RWPE1 (cell line): ENCODE measurements around the gene CD6.

Experiments
- CTCF ChIA-PET: fragments of 350-600 bp; sonication (Branson Sonifier 250); formaldehyde crosslinking; extraction: SDS; loops from one replicate; lab custom pipeline; 2021; lab: Yijun Ruan, JAX
- POLR2A ChIA-PET: fragments of 400-600 bp; formaldehyde crosslinking; extraction: SDS; loops from one replicate; lab custom pipeline; 2020; ENCODE audit warnings: antibody characterized with exemption; ENCODE audit not compliant: low non-redundant PET; lab: Yijun Ruan, JAX
- DNase-seq: peaks from one replicate; pipeline ENCODE4 v3.0.0; 2012; ENCODE audit warnings: low spot score
- H3K27ac ChIP-seq: fragments of 450-650 bp; 2 replicates; pipeline ENCODE4 v1.5.1; 2017
- TF ChIP-seq, protein P1 (sequence below): fragments of 450-650 bp; conservative IDR thresholded peaks from 2 replicates; pipeline ENCODE4 v1.5.1; 2017; ENCODE audit warnings: low read depth, mild to moderate bottlenecking

The CD6 gene

DNA sequence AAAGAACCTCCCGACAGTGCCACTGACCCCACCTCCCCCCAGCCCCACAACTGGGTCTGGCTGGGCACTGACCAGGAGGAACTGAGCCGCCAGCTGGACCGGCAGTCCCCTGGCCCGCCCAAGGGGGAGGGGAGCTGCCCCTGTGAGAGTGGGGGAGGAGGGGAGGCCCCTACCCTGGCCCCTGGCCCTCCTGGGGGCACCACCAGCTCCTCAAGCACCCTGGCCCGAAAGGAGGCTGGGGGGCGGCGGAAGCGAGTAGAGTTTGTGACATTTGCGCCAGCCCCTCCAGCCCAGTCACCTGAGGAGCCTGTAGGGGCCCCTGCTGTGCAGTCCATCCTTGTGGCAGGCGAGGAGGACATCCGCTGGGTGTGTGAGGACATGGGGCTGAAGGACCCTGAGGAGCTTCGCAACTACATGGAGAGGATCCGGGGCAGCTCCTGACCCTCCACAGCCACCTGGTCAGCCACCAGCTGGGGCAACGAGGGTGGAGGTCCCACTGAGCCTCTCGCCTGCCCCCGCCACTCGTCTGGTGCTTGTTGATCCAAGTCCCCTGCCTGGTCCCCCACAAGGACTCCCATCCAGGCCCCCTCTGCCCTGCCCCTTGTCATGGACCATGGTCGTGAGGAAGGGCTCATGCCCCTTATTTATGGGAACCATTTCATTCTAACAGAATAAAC is 34.9 kb upstream of the CD6 start:
- H3K27ac ChIP-seq: no peak overlapping the region
- TF ChIP-seq, protein P1, sequence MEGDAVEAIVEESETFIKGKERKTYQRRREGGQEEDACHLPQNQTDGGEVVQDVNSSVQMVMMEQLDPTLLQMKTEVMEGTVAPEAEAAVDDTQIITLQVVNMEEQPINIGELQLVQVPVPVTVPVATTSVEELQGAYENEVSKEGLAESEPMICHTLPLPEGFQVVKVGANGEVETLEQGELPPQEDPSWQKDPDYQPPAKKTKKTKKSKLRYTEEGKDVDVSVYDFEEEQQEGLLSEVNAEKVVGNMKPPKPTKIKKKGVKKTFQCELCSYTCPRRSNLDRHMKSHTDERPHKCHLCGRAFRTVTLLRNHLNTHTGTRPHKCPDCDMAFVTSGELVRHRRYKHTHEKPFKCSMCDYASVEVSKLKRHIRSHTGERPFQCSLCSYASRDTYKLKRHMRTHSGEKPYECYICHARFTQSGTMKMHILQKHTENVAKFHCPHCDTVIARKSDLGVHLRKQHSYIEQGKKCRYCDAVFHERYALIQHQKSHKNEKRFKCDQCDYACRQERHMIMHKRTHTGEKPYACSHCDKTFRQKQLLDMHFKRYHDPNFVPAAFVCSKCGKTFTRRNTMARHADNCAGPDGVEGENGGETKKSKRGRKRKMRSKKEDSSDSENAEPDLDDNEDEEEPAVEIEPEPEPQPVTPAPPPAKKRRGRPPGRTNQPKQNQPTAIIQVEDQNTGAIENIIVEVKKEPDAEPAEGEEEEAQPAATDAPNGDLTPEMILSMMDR: no peak
- ChIA-PET CTCF (no interaction called here), POLR2A (interaction anchor here (0.8 kb wide), 1 partner anchor 189 kb away, joined by 3 read pairs; no protein-coding TSS in a partner anchor)
- DNase-seq: no peak

DNA sequence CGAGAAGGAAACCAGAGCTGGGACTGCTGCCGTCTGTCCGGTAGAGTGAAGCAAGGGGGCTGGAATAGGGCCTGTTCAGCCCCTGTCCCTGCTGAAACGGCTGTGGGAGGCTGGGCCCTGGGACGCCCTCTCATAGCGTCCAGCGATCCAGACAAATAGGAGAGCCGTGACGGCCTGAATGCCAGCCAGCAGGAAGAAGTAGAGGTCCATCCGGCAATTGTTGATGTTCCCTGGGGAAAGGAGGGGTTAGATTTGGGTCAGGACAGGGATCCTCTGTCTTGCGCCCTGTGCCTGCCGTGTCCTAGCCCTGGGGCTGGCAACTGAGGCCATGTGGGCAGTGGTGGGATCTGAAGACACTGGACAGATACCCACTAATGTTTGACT is 34.3 kb upstream of the CD6 start:
- no peak for DNase-seq
- POLR2A ChIA-PET: interaction anchor here (0.8 kb wide), 1 partner anchor 189 kb away, joined by 3 read pairs; no protein-coding TSS in a partner anchor
- no peak overlapping the region for H3K27ac ChIP-seq
- CTCF ChIA-PET: no interaction called here
- TF ChIP-seq, protein P1: no peak

DNA sequence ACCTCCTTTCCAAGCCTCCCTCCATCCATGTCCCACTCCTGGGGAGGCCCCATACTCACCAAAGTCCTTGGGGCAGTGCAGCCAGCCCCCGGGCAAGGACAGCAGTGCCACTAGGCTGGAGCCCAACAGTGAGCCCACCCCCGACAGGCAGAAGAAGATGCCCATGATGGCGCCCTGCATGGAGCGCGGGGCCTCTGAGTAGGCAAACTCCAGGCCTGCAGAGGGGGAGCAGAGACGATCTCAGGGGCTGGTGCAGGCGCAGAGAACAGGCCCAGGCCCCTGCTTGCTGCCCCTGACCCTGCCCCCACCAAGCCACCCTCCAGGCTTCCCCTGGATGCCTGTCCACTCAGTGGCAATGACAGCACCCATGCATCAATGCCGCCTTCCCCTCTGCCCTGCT is 33.7 kb upstream of the CD6 start:
- POLR2A ChIA-PET: interaction anchor here (0.8 kb wide), 1 partner anchor 188 kb away, joined by 3 read pairs; no protein-coding TSS in a partner anchor
- TF ChIP-seq, protein P1: no peak
- no peak overlapping the region for H3K27ac ChIP-seq
- no peak for DNase-seq
- CTCF ChIA-PET: no interaction called here

DNA sequence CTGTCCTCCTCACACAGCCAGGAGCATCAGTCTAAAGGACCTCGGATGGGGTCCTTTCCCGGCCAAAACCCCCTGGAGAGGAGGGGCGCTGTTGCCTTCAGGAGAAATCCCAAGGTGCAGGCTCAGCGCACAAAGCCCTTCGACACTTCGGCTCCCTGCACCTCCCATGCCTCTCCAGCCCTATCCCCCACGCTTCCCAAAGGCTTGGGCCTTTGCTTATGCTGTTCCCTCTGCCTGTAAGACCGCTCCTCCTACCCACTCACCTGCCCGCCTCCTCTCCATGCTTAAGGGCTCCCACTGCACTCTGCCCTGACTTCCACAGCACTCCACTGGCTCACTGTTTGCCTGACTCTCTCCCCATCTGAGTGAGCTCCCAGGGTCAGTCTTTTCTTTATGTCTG is 33.0 kb upstream of the CD6 start:
- TF ChIP-seq, protein P1: no peak
- CTCF ChIA-PET: no interaction called here
- POLR2A ChIA-PET: no interaction called here
- H3K27ac ChIP-seq: no peak overlapping the region
- no peak for DNase-seq

DNA sequence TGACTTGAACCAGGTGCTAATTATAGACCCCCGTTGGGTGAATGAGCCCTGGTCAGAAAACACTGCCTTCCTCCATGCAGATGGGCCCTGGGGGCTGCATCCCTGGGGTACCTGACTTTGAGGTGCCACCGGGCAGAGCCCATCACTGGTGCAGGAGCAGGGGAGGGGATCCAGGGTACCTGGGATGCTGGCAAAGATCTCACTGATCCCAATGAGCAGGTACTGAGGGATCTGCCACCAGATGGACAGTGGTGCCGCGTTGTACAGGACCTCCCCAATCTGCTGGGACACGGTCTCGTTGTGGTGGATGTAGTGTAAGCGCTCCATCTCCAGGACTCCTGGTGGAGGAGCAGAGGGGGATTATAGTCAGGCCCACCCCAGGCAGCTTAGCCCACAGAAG is 32.2 kb upstream of the CD6 start:
- DNase-seq: no peak
- POLR2A ChIA-PET: no interaction called here
- TF ChIP-seq, protein P1: no peak
- CTCF ChIA-PET: no interaction called here
- no peak overlapping the region for H3K27ac ChIP-seq

DNA sequence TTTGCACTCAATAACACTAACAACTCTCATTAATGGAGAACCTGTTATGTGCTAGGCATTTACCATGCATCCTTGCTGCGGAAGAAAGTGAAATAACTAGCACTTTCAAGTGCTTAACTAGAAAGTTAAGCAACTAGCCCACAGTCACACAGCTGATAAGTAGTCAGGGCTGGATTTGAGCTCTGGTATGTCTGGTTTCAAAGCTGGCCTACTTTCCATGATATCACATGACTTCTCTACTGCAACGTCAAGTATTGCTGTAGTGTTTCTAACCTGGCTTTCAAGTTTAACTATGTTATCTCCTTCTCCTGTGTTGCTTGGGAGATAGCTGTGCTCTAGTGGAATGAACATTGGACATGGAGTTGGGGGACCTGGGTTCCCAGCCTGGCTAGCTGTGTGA is 31.6 kb upstream of the CD6 start:
- H3K27ac ChIP-seq: no peak overlapping the region
- TF ChIP-seq, protein P1: no peak
- ChIA-PET CTCF (interaction anchor here (0.6 kb wide), 1 partner anchor 32 kb away, joined by 3 read pairs; no protein-coding TSS in a partner anchor), POLR2A (no interaction called here)
- no peak for DNase-seq
